H1 (cell line): Measurements from ENCODE around the gene PDLIM4. TPM values are rescaled to one million over a fixed set of nuclear protein-coding genes. Genes with fewer than 3 reads are reported as not detected.

Experiments used
- BACH1 ChIP-seq: IDR thresholded peaks from 2 replicates; pipeline ENCODE4 v1.6.1; 2012; ENCODE audit warnings: low read length, improper control_type of control experiment
- CHD1 ChIP-seq: IDR thresholded peaks from 2 replicates; pipeline ENCODE4 v1.6.1; 2012; ENCODE audit warnings: low read depth, low read length, improper control_type of control experiment
- EP300 ChIP-seq, 2 experiments: IDR thresholded peaks; 1 replicate in 1 of 2; 2 replicates in 1 of 2; pipeline ENCODE4 v1.6.1; 2011 to 2012; ENCODE audit warnings: low read depth in 2 of 2, low read length in 2 of 2, mild to moderate bottlenecking in 2 of 2, borderline replicate concordance in 1 of 2, inconsistent platforms in 1 of 2, moderate library complexity in 1 of 2
- EZH2 ChIP-seq: fragments of 200-600 bp; sonication (generic); IDR thresholded peaks from 2 replicates; pipeline ENCODE4 v1.7.1; 2012; ENCODE audit warnings: low read depth, mild to moderate bottlenecking, moderate library complexity, low read length, inconsistent platforms; ENCODE audit not compliant: severe bottlenecking
- HDAC6 ChIP-seq: IDR thresholded peaks from one replicate; pipeline ENCODE4 v1.7.1; 2012; ENCODE audit warnings: low read depth, mild to moderate bottlenecking, inconsistent platforms, low read length, moderate library complexity
- NANOG ChIP-seq: IDR thresholded peaks from 2 replicates; pipeline ENCODE4 v1.6.1; 2011; ENCODE audit warnings: low read length, low read depth, mild to moderate bottlenecking, inconsistent platforms; ENCODE audit not compliant: insufficient read depth, poor library complexity, severe bottlenecking
- SIX5 ChIP-seq: IDR thresholded peaks from 2 replicates; pipeline ENCODE4 v1.6.1; 2011; ENCODE audit warnings: mild to moderate bottlenecking, low read depth, low read length
- polyA plus RNA-seq, 7 experiments: library from polyadenylated mRNA; depleted of rRNA in 3 of 7; stranded (reverse) in 5 of 7; unstranded in 2 of 7; fragments of >200 nt in 5 of 7; fragments of 200-250 nt in 2 of 7; gene quantifications; 1 replicate in 5 of 7; 2 replicates in 1 of 7; 4 replicates in 1 of 7; pipeline versions ENCODE4 v1.2.1 to v1.2.3, GENCODE V29; 2011 to 2013; ENCODE audit warnings: missing spikeins in 2 of 7, mixed read lengths in 2 of 7
- total RNA-seq: library from RNA; stranded (reverse); fragmentation: NEBNext Ultra II Directional; extraction: Animal tissue kit (Norgen Biotek cat#: 25700); gene quantifications from 2 replicates; pipeline ENCODE4 v1.2.1, GENCODE V29; 2021
- TF ChIP-seq, protein P1 (sequence below), 3 experiments: IDR thresholded peaks; 1 replicate in 2 of 3; 2 replicates in 1 of 3; pipeline versions ENCODE4 v1.5.1 to v1.6.1; 2011; ENCODE audit warnings: low read length in 3 of 3, mild to moderate bottlenecking in 3 of 3, inconsistent platforms in 2 of 3, low read depth in 1 of 3, moderate library complexity in 1 of 3; ENCODE audit not compliant: insufficient read depth in 1 of 3; ENCODE audit errors: control extremely low read depth in 1 of 3

PDLIM4 gene
- total and polyA plus RNA-seq, 2 of the 8 experiments (the other 6 are each of a cell fraction or from before 2014, with no cell fraction given): 10.7 to 29.1 TPM

- TF ChIP-seq BACH1: no peak
- no peak for TF ChIP-seq EZH2
- no peak for TF ChIP-seq CHD1
- TF ChIP-seq EP300 (IDR thresholded peaks at IDR 0.05; ENCODE audit: borderline replicate concordance in 1 of 2, low read depth in 2 of 2, low read length in 2 of 2): no peak
- TF ChIP-seq NANOG: no peak
- TF ChIP-seq SIX5: no peak
- TF ChIP-seq, protein P1, sequence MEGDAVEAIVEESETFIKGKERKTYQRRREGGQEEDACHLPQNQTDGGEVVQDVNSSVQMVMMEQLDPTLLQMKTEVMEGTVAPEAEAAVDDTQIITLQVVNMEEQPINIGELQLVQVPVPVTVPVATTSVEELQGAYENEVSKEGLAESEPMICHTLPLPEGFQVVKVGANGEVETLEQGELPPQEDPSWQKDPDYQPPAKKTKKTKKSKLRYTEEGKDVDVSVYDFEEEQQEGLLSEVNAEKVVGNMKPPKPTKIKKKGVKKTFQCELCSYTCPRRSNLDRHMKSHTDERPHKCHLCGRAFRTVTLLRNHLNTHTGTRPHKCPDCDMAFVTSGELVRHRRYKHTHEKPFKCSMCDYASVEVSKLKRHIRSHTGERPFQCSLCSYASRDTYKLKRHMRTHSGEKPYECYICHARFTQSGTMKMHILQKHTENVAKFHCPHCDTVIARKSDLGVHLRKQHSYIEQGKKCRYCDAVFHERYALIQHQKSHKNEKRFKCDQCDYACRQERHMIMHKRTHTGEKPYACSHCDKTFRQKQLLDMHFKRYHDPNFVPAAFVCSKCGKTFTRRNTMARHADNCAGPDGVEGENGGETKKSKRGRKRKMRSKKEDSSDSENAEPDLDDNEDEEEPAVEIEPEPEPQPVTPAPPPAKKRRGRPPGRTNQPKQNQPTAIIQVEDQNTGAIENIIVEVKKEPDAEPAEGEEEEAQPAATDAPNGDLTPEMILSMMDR (IDR thresholded peaks at IDR 0.05; ENCODE audit: control extremely low read depth in 1 of 3, insufficient read depth in 1 of 3, low read depth in 1 of 3, low read length in 3 of 3): no peak
- TF ChIP-seq HDAC6: no peak
- TF ChIP-seq, all 59 proteins: peak for 0
Observed at GRCh38 chr5:132273631-132274030, 16.1 kb downstream of the PDLIM4 start (continued).
